ENCODE measurements around the gene LAMA2.

- TF ChIP-seq CTCF (IDR thresholded peaks at IDR 0.05; ENCODE audit: poor library complexity) (no peak), EZH2phosphoT487 (IDR thresholded peaks at IDR 0.05; ENCODE audit: low read depth, severe bottlenecking, unreplicated experiment) (no peak), EZH2 (IDR thresholded peaks at IDR 0.05; ENCODE audit: borderline replicate concordance) (no peak)
Measured at GRCh38 chr6:129016844-129017243, 133.9 kb downstream of the LAMA2 start.
